GM23338 (cell line): ENCODE results near the gene DNAH6. TPM values are rescaled to one million over a fixed set of nuclear protein-coding genes. Genes with fewer than 3 reads are reported as not detected.

Experiments used
- ATAC-seq: fragments of 200-7000 bp; cut with Tn5 transposase; 3 replicates; pipeline ENCODE4 v1.9.1; 2020
- DNase-seq: peaks from one replicate; pipeline ENCODE4 v3.0.0-alpha.2; 2015; ENCODE audit warnings: low spot score
- H2AFZ ChIP-seq: fragments of 200-600 bp; sonication (generic); 2 replicates; pipeline ENCODE4 v1.8.0; 2016; ENCODE audit warnings: antibody characterized with exemption, mild to moderate bottlenecking, moderate library complexity
- H3F3A ChIP-seq: fragments of 200-600 bp; sonication (generic); replicated peaks from 2 replicates; pipeline ENCODE4 v1.8.0; 2017; ENCODE audit warnings: antibody characterized with exemption, mixed run types, low read depth
- H3K27ac ChIP-seq: fragments of 200-600 bp; sonication (generic); 2 replicates; pipeline ENCODE4 v1.6.1; 2016; ENCODE audit warnings: low read depth
- H3K27me3 ChIP-seq: fragments of 200-600 bp; sonication (generic); 2 replicates; pipeline ENCODE4 v1.8.0; 2016; ENCODE audit warnings: mild to moderate bottlenecking, mixed run types, moderate library complexity; ENCODE audit not compliant: insufficient read depth
- H3K36me3 ChIP-seq: fragments of 200-600 bp; sonication (generic); 2 replicates; pipeline ENCODE4 v1.8.0; 2016; ENCODE audit warnings: mild to moderate bottlenecking; ENCODE audit not compliant: insufficient read depth
- H3K4me1 ChIP-seq: fragments of 200-600 bp; sonication (generic); 2 replicates; pipeline ENCODE4 v1.8.0; 2016; ENCODE audit warnings: mild to moderate bottlenecking, moderate library complexity; ENCODE audit not compliant: insufficient read depth
- H3K4me2 ChIP-seq: fragments of 200-600 bp; sonication (generic); 2 replicates; pipeline ENCODE4 v1.7.1; 2017; ENCODE audit warnings: mixed run types
- H3K4me3 ChIP-seq: fragments of 200-600 bp; sonication (generic); 2 replicates; pipeline ENCODE4 v1.6.1; 2016; ENCODE audit warnings: mixed run types
- H3K79me2 ChIP-seq: fragments of 200-600 bp; sonication (generic); replicated peaks from 2 replicates; pipeline ENCODE4 v1.8.0; 2017; ENCODE audit warnings: mild to moderate bottlenecking; ENCODE audit not compliant: insufficient read depth
- H3K9me2 ChIP-seq: fragments of 200-600 bp; sonication (generic); 2 replicates; pipeline ENCODE4 v1.8.0; 2017; ENCODE audit not compliant: insufficient read depth
- H4K20me1 ChIP-seq: fragments of 200-600 bp; sonication (generic); replicated peaks from 2 replicates; pipeline ENCODE4 v1.8.0; 2017; ENCODE audit warnings: mild to moderate bottlenecking; ENCODE audit not compliant: insufficient read depth
- H3K27ac Mint-ChIP-seq: 2 replicates; pipeline ENCODE4 v1.8.0; 2020; ENCODE audit warnings: inconsistent platforms, mild to moderate bottlenecking, moderate library complexity, mixed read lengths
- H3K27me3 Mint-ChIP-seq: 3 replicates; pipeline ENCODE4 v1.8.0; 2022; ENCODE audit warnings: low read depth, mild to moderate bottlenecking, moderate library complexity, mixed read lengths, inconsistent platforms; ENCODE audit not compliant: insufficient read depth, poor library complexity
- H3K36me3 Mint-ChIP-seq: 3 replicates; pipeline ENCODE4 v1.8.0; 2021; ENCODE audit warnings: low read depth, mild to moderate bottlenecking, inconsistent platforms, moderate library complexity, mixed read lengths
- H3K4me1 Mint-ChIP-seq: 3 replicates; pipeline ENCODE4 v1.8.0; 2020; ENCODE audit warnings: mild to moderate bottlenecking, inconsistent platforms, mixed read lengths
- H3K4me3 Mint-ChIP-seq: 3 replicates; pipeline ENCODE4 v1.8.0; 2021; ENCODE audit warnings: moderate library complexity, mild to moderate bottlenecking, inconsistent platforms, mixed read lengths
- H3K9me3 Mint-ChIP-seq: 3 replicates; pipeline ENCODE4 v1.8.0; 2020; ENCODE audit warnings: moderate library complexity, mild to moderate bottlenecking, inconsistent platforms, mixed read lengths
- CTCF ChIP-seq, 2 experiments: fragments of 200-600 bp in 1 of 2; sonication (generic) in 1 of 2; conservative IDR thresholded peaks; 2 replicates each; pipeline versions ENCODE4 v1.5.1 to v1.6.1; 2016 to 2017; ENCODE audit warnings: antibody characterized with exemption in 2 of 2, low read depth in 2 of 2, mild to moderate bottlenecking in 2 of 2, moderate library complexity in 1 of 2
- POLR2AphosphoS5 ChIP-seq: IDR thresholded peaks from 2 replicates; pipeline ENCODE4 v1.6.1; 2016; ENCODE audit warnings: antibody characterized with exemption, low read depth
- ZNF462 ChIP-seq: fragments of 250-450 bp; sonication (Bioruptor Pico); IDR thresholded peaks from 2 replicates; pipeline ENCODE4 v1.5.0; 2020; ENCODE audit warnings: mild to moderate bottlenecking, moderate library complexity
- polyA plus RNA-seq: library from polyadenylated mRNA; unstranded; fragments of >200 nt; fragmentation: Nextera tagmentation; extraction: Ambion mirVana; gene quantifications from 2 replicates; pipeline ENCODE4 v1.2.1, GENCODE V29; 2016
- total RNA-seq: library from RNA; depleted of rRNA; stranded (reverse); fragments of >200 nt; shearing (Covaris generic); gene quantifications from 2 replicates; pipeline ENCODE4 v1.2.3, GENCODE V29; 2014

DNAH6 gene
- total and polyA plus RNA-seq, 2 experiments from 2014 or later, result 0.27 to 0.31 TPM

DNA sequence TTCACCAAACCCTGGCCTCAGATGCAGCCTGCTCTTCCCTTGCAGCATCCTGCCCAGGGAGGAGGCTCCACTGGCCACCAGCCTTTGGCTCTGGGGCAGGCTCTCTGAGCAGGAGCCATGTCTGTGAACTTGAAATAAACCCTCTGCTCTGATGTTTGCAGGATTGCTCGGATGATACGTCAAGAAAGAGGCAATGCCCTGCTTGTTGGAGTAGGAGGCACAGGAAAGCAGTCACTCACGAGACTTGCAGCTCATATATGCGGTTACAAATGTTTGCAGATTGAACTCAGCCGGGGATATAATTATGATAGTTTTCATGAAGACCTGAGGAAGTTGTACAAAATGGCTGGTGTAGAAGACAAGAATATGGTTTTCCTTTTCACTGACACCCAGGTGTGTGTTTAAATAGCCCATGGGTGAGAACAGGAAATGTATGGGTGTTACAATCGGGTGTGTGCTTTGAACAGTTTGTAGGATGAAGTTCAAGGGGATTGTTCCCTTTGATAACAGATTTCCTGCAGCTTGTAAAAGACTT lies 177.9 kb downstream of the DNAH6 start:
- Histone ChIP-seq H3K4me1 (no peaks in the 10 kb centered on the region; the same call in 1 of the 2 replicates), H3K27ac (no peak overlapping the region), H4K20me1 (no peaks in the 10 kb centered on the region), H3K4me2 (no peak overlapping the region), H3K9me2 (no peaks in the 10 kb centered on the region), H3K36me3 (no peaks in the 10 kb centered on the region), H3K79me2 (no peaks in the 10 kb centered on the region), H3K27me3 (no peaks in the 10 kb centered on the region), H3K4me3 (no peak overlapping the region), H3F3A (no peaks in the 10 kb centered on the region), H2AFZ (no peak overlapping the region)
- H3K27ac Mint-ChIP-seq, result no peak overlapping the region
- no peak for TF ChIP-seq CTCF (conservative IDR thresholded peaks at IDR 0.05; ENCODE audit: low read depth in 2 of 2)
- H3K9me3 Mint-ChIP-seq, result no peaks in the 10 kb centered on the region; the same call in 2 of the 3 replicates
- H3K27me3 Mint-ChIP-seq, result peaks cover 2% of the 10 kb centered on the region
- DNase-seq (peak; percentile 2), ATAC-seq (no peak)
- no peak overlapping the region for H3K4me3 Mint-ChIP-seq
- H3K4me1 Mint-ChIP-seq, result peaks cover 3% of the 10 kb centered on the region; the same call in 2 of the 3 replicates
- H3K36me3 Mint-ChIP-seq, result no peaks in the 10 kb centered on the region

DNA sequence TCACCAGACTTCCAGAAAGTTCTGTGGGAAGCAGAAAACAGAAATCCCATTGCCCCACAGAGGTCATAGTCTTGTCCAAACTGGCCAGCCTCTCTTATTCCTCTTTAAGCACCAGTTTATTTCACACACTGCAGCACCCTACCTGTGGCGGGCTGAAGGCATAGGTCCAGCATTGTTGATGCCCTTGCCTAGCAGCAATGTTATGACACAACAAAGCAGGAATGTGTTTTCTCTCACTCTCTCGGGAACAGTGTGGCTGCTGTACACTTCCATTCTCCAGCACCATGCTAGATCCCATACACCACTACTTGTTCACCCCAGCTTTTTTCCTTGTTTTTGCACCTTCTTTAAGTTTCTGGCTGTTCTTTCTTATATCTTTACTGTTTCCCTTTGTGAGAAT lies 181.6 kb downstream of the DNAH6 start:
- Histone ChIP-seq H3K36me3 (no peaks in the 10 kb centered on the region), H3K27ac (no peak overlapping the region), H4K20me1 (no peaks in the 10 kb centered on the region), H3K9me2 (no peaks in the 10 kb centered on the region; the same call in 1 of the 2 replicates), H2AFZ (no peak overlapping the region), H3F3A (no peaks in the 10 kb centered on the region), H3K79me2 (no peaks in the 10 kb centered on the region), H3K4me3 (no peak overlapping the region), H3K27me3 (no peaks in the 10 kb centered on the region), H3K4me1 (no peaks in the 10 kb centered on the region; the same call in 1 of the 2 replicates), H3K4me2 (no peak overlapping the region)
- H3K4me3 Mint-ChIP-seq, result no peak overlapping the region
- H3K9me3 Mint-ChIP-seq, result peaks cover 12% of the 10 kb centered on the region; the same call in 2 of the 3 replicates
- H3K27me3 Mint-ChIP-seq, result peaks cover 2% of the 10 kb centered on the region
- peak; percentile 38 for DNase-seq
- ATAC-seq, result peak; percentile 39; the same call in 2 of the 3 replicates
- no peaks in the 10 kb centered on the region for H3K36me3 Mint-ChIP-seq
- TF ChIP-seq ZNF462 (CRISPR knock-in tag) (no peak), POLR2AphosphoS5 (no peak)
- peaks cover 3% of the 10 kb centered on the region; the same call in 2 of the 3 replicates for H3K4me1 Mint-ChIP-seq
- H3K27ac Mint-ChIP-seq, result no peak overlapping the region
